Endothelial cell of umbilical vein (primary cell): ENCODE data around the gene POLD3. TPM values are rescaled to one million over a fixed set of nuclear protein-coding genes. Genes with fewer than 3 reads are reported as not detected.

Source experiments
- BruUV-seq: library from RNA; stranded (reverse); fragments of 400-500 nt; replicated peaks from 2 replicates; lab custom pipeline; 2021; lab: Mats Ljungman, UMichigan
- CTCF ChIA-PET: fragments of 300-600, 350-600 bp; sonication (Branson Sonifier 250); formaldehyde crosslinking; loops from one replicate; lab custom pipeline; 2021; ENCODE audit warnings: antibody characterized with exemption, inconsistent platforms; lab: Charles Lee
- POLR2A ChIA-PET: fragments of 300-600, 350-600 bp; sonication (Branson Sonifier 250); formaldehyde crosslinking; loops from one replicate; lab custom pipeline; 2021; ENCODE audit warnings: antibody characterized with exemption, inconsistent platforms; lab: Charles Lee
- DNase-seq: peaks from one replicate; pipeline ENCODE4 v3.0.0-alpha.2; 2011; ENCODE audit warnings: low read depth, low spot score
- FAIRE-seq: peaks from 2 replicates; lab custom pipeline; 2011; peaks lifted over from hg19 to GRCh38; lab: Jason Lieb, UNC
- H2AFZ ChIP-seq: 2 replicates; pipeline ENCODE4 v1.6.0; 2012; ENCODE audit warnings: low read depth, low read length, control low read depth, inconsistent platforms
- H3K27ac ChIP-seq: 2 replicates; pipeline ENCODE4 v1.5.1; 2011; ENCODE audit warnings: low read depth, mild to moderate bottlenecking, control low read depth, low read length, moderate library complexity; ENCODE audit not compliant: insufficient read depth
- H3K27me3 ChIP-seq, 2 experiments: 2 replicates each; pipeline versions ENCODE4 v1.6.0 to v1.6.1; 2011; ENCODE audit warnings: low read length in 2 of 2, mixed read lengths in 1 of 2; ENCODE audit not compliant: control insufficient read depth in 2 of 2, insufficient read depth in 2 of 2
- H3K36me3 ChIP-seq, 2 experiments: 2 replicates in 1 of 2; 3 replicates in 1 of 2; pipeline ENCODE4 v1.5.1; 2011; ENCODE audit warnings: low read length in 2 of 2, mild to moderate bottlenecking in 1 of 2, moderate library complexity in 1 of 2; ENCODE audit not compliant: control insufficient read depth in 2 of 2, insufficient read depth in 2 of 2; ENCODE audit errors: extremely low read depth in 1 of 2
- H3K4me1 ChIP-seq: 3 replicates; pipeline ENCODE4 v1.5.1; 2011; ENCODE audit warnings: mild to moderate bottlenecking, low read length; ENCODE audit not compliant: control insufficient read depth, insufficient read depth; ENCODE audit errors: extremely low read depth
- H3K4me2 ChIP-seq: 2 replicates; pipeline ENCODE4 v1.6.1; 2011; ENCODE audit warnings: low read length, control low read depth, mixed read lengths; ENCODE audit not compliant: insufficient read depth
- H3K4me3 ChIP-seq, 3 experiments: fragments of 200-600 bp in 1 of 3; sonication (generic), shearing (Covaris generic) in 1 of 3; replicated peaks in 1 of 3; 2 replicates each; pipeline ENCODE4 v1.5.1; 2011 to 2016; ENCODE audit warnings: control low read depth in 3 of 3, low read length in 3 of 3, mild to moderate bottlenecking in 2 of 3, inconsistent platforms in 1 of 3, low read depth in 1 of 3, moderate library complexity in 1 of 3; ENCODE audit not compliant: insufficient read depth in 1 of 3
- H3K79me2 ChIP-seq: 2 replicates; pipeline ENCODE4 v1.6.0; 2012; ENCODE audit warnings: low read length, inconsistent platforms; ENCODE audit not compliant: control insufficient read depth, insufficient read depth
- H3K9ac ChIP-seq: replicated peaks from 2 replicates; pipeline ENCODE3; 2011; ENCODE audit warnings: low read length, control low read depth; ENCODE audit not compliant: insufficient read depth; ENCODE audit errors: extremely low read depth
- H3K9me1 ChIP-seq: replicated peaks from 3 replicates; pipeline ENCODE4 v1.6.0; 2011; ENCODE audit warnings: mild to moderate bottlenecking, low read length; ENCODE audit not compliant: control insufficient read depth, insufficient read depth; ENCODE audit errors: extremely low read depth
- H3K9me3 ChIP-seq: replicated peaks from 2 replicates; pipeline ENCODE4 v1.5.1; 2012; ENCODE audit warnings: low read length, inconsistent platforms; ENCODE audit not compliant: control insufficient read depth, insufficient read depth
- H4K20me1 ChIP-seq: replicated peaks from 2 replicates; pipeline ENCODE3; 2011; ENCODE audit warnings: mild to moderate bottlenecking, low read length; ENCODE audit not compliant: control insufficient read depth, insufficient read depth; ENCODE audit errors: extremely low read depth
- EZH2 ChIP-seq: IDR thresholded peaks from 2 replicates; pipeline ENCODE4 v1.6.1; 2012; ENCODE audit warnings: borderline replicate concordance, low read depth, mild to moderate bottlenecking, moderate library complexity, low read length, inconsistent platforms; ENCODE audit not compliant: severe bottlenecking
- FOS ChIP-seq: IDR thresholded peaks from 2 replicates; pipeline ENCODE4 v1.6.1; 2011; ENCODE audit warnings: mild to moderate bottlenecking, low read length, moderate library complexity, borderline replicate concordance; ENCODE audit not compliant: insufficient read depth
- GATA2 ChIP-seq: IDR thresholded peaks from 2 replicates; pipeline ENCODE4 v1.7.0; 2011; ENCODE audit warnings: low read depth, mild to moderate bottlenecking, moderate library complexity, mixed read lengths, low read length; ENCODE audit not compliant: insufficient read length, insufficient read depth
- JUN ChIP-seq: IDR thresholded peaks from 2 replicates; pipeline ENCODE4 v1.6.1; 2011; ENCODE audit warnings: borderline replicate concordance, low read depth; ENCODE audit not compliant: insufficient read length, insufficient read depth
- MYC ChIP-seq: IDR thresholded peaks from one replicate; pipeline ENCODE4 v1.6.1; 2011; ENCODE audit warnings: mild to moderate bottlenecking, low read depth, low read length
- POLR2A ChIP-seq: IDR thresholded peaks from 2 replicates; pipeline ENCODE4 v1.6.1; 2012; ENCODE audit warnings: low read depth, mild to moderate bottlenecking, control low read depth, low read length
- POLR2AphosphoS5 ChIP-seq: IDR thresholded peaks from 2 replicates; pipeline ENCODE4 v1.6.1; 2012; ENCODE audit warnings: low read depth, mild to moderate bottlenecking, control low read depth, low read length, moderate library complexity; ENCODE audit not compliant: insufficient read depth
- dilution Hi-C: fragments of 300-500 bp; cut with MboI; formaldehyde crosslinking; loops from one replicate; pipeline ENCODE4 v1.15.0; 2019; ENCODE audit warnings: low sequenced_read_pairs; ENCODE audit not compliant: extremely low pct_ligation_motif_present
- intact Hi-C: fragments of 100-400 bp; cut with micrococcal nuclease; formaldehyde crosslinking; loops from one replicate; pipeline ENCODE4 v1.10.0; 2022
- polyA plus RNA-seq, 4 experiments: library from polyadenylated mRNA; depleted of rRNA in 3 of 4; stranded (reverse) in 3 of 4; unstranded in 1 of 4; fragments of >200 nt; gene quantifications; 2 replicates each; pipeline versions ENCODE4 v1.2.1 to v1.2.3, GENCODE V29; 2011 to 2012; ENCODE audit warnings: missing spikeins in 1 of 4
- total RNA-seq: library from RNA; stranded (reverse); gene quantifications from 2 replicates; pipeline ENCODE4 v1.2.3, GENCODE V29; 2021
- TF ChIP-seq, protein P1 (sequence below), 2 donors: IDR thresholded peaks; 1 replicate in 1 of 2; 2 replicates in 1 of 2; pipeline ENCODE4 v1.5.1; 2011; ENCODE audit warnings: low read length in 2 of 2, mild to moderate bottlenecking in 2 of 2, moderate library complexity in 2 of 2, control low read depth in 1 of 2, inconsistent platforms in 1 of 2, low read depth in 1 of 2; ENCODE audit not compliant: insufficient read depth in 1 of 2; ENCODE audit errors: extremely low read depth in 1 of 2
- TF ChIP-seq, protein P2 (sequence below): IDR thresholded peaks from 2 replicates; pipeline ENCODE4 v1.6.1; 2011; ENCODE audit not compliant: insufficient read depth, insufficient read length

POLD3 gene
- total and polyA plus RNA-seq, 2 donors (not counting 3 experiments of a cell fraction or from before 2014, with no cell fraction given), result 8.9 to 25.2 TPM

DNA sequence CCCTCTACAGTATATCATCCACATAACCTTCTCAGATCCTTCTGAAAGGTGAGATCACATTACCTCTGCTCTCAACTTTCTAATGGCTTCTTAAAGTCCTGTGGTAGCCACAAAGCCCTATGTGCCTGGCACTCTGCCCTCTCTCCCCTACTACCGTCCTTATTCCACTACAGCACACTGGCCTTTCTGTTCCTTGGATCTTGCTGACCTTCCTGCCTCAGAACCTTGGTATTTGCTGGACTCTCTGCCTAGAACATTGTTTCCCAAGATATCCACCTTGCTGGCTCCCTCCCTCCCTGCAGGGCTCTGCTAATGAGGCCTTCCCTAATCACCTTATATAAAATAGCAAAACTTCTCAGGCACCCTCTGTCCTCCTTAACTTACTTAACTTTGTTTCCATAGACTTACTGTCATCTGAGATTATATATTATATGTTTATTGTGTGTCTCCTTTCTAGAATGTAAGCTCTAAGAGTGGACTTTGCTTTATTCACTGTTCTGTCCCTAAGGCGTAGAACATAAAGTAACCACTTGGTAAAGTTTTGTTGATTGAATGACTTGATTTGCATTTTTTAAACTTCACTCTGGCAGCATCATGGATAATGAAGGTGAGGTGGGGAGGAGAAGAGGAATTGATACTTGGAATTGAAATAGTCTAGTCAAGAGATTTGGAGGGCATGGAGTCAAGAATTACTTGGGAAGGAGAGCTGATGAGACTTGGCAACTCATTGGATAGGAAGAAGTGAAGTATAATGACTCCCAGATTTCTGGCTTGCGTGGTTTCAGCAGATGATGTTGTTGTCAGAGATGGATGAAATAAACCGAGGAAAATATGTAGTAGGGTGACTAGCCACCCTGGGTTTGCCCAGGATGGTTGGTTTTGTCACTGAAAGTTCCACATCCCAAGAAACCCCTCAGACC is 10.5 kb downstream of the POLD3 start:
- no TSS peak for BruUV-seq
- dilution Hi-C loops, result no loop called here
- no peak for DNase-seq
- no peak overlapping the region for H3K4me3 ChIP-seq
- TF ChIP-seq, protein P1, sequence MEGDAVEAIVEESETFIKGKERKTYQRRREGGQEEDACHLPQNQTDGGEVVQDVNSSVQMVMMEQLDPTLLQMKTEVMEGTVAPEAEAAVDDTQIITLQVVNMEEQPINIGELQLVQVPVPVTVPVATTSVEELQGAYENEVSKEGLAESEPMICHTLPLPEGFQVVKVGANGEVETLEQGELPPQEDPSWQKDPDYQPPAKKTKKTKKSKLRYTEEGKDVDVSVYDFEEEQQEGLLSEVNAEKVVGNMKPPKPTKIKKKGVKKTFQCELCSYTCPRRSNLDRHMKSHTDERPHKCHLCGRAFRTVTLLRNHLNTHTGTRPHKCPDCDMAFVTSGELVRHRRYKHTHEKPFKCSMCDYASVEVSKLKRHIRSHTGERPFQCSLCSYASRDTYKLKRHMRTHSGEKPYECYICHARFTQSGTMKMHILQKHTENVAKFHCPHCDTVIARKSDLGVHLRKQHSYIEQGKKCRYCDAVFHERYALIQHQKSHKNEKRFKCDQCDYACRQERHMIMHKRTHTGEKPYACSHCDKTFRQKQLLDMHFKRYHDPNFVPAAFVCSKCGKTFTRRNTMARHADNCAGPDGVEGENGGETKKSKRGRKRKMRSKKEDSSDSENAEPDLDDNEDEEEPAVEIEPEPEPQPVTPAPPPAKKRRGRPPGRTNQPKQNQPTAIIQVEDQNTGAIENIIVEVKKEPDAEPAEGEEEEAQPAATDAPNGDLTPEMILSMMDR (IDR thresholded peaks at IDR 0.05; ENCODE audit: extremely low read depth in 1 of 2, insufficient read depth in 1 of 2, low read depth in 1 of 2, low read length in 2 of 2), result no peak
- TF ChIP-seq JUN, result no peak
- TF ChIP-seq, protein P2, sequence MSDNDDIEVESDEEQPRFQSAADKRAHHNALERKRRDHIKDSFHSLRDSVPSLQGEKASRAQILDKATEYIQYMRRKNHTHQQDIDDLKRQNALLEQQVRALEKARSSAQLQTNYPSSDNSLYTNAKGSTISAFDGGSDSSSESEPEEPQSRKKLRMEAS, result no peak
- no peak for TF ChIP-seq FOS
- no peak for TF ChIP-seq POLR2A
- TF ChIP-seq MYC, result no peak
- TF ChIP-seq GATA2, result no peak
- TF ChIP-seq POLR2AphosphoS5, result no peak
- TF ChIP-seq EZH2, result no peak
- H3K9me3 ChIP-seq, result no peaks in the 10 kb centered on the region
- ChIA-PET CTCF (interaction anchor here (1.0 to 1.6 kb wide), 4 partner anchors 100 to 347 kb away, joined by 3 to 6 read pairs (median 4); no protein-coding TSS in a partner anchor), POLR2A (interaction anchor here (0.5 kb wide), 1 partner anchor 642 kb away, joined by 3 read pairs; no protein-coding TSS in a partner anchor)
- no peak overlapping the region for H3K27ac ChIP-seq
- no peaks in the 10 kb centered on the region for H3K9me1 ChIP-seq
- no peaks in the 10 kb centered on the region for H3K27me3 ChIP-seq
- FAIRE-seq, result no peak
- H3K9ac ChIP-seq, result no peak overlapping the region
- H2AFZ ChIP-seq, result no peak overlapping the region
- no peaks in the 10 kb centered on the region for H4K20me1 ChIP-seq
- H3K36me3 ChIP-seq, result peaks cover 0 to 3% of the 10 kb centered on the region in 2 experiments
- H3K79me2 ChIP-seq, result no peaks in the 10 kb centered on the region
- intact Hi-C loops, result no loop called here
- no peak overlapping the region for H3K4me2 ChIP-seq
- no peaks in the 10 kb centered on the region for H3K4me1 ChIP-seq
